WTC11 (cell line): ENCODE results near the gene CFL1. TPM values are rescaled to one million over a fixed set of nuclear protein-coding genes. Genes with fewer than 3 reads are reported as not detected.

Source experiments
- ATAC-seq: fragments of 200-7000 bp; cut with Tn5 transposase; 2 replicates; pipeline ENCODE4 v1.10.0; 2021; ENCODE audit warnings: mild to moderate bottlenecking, moderate library complexity
- CTCF ChIA-PET: fragments of 300-600 bp; sonication (Branson Sonifier 250); formaldehyde crosslinking; loops from one replicate; lab custom pipeline; 2021; ENCODE audit warnings: antibody characterized with exemption; lab: Charles Lee
- POLR2A ChIA-PET: fragments of 350-600 bp; sonication (Branson Sonifier 250); formaldehyde crosslinking; loops from one replicate; lab custom pipeline; 2021; ENCODE audit warnings: antibody characterized with exemption; lab: Charles Lee
- DNase-seq: peaks from one replicate; pipeline ENCODE4 v3.0.0; 2021; ENCODE audit warnings: low spot score
- H3K27ac Mint-ChIP-seq: 2 replicates; pipeline ENCODE4 v1.8.0; 2021; ENCODE audit warnings: mixed read lengths
- H3K27me3 Mint-ChIP-seq: 2 replicates; pipeline ENCODE4 v1.8.0; 2021; ENCODE audit warnings: low read depth, mild to moderate bottlenecking, moderate library complexity, mixed read lengths
- H3K36me3 Mint-ChIP-seq: 2 replicates; pipeline ENCODE4 v1.8.0; 2021; ENCODE audit warnings: mixed read lengths
- H3K4me1 Mint-ChIP-seq: 2 replicates; pipeline ENCODE4 v1.8.0; 2022; ENCODE audit warnings: mixed read lengths
- H3K4me3 Mint-ChIP-seq: 2 replicates; pipeline ENCODE4 v1.8.0; 2021; ENCODE audit warnings: mild to moderate bottlenecking, moderate library complexity, mixed read lengths
- H3K9me3 Mint-ChIP-seq: 2 replicates; pipeline ENCODE4 v1.8.0; 2021; ENCODE audit warnings: mixed read lengths
- ARID4B ChIP-seq: sonication (generic); formaldehyde crosslinking; IDR thresholded peaks from 2 replicates; pipeline ENCODE4 v1.8.0; 2023; ENCODE audit warnings: missing genetic modification reagents, mild to moderate bottlenecking, borderline replicate concordance
- ESRRA ChIP-seq: sonication (generic); formaldehyde crosslinking; IDR thresholded peaks from 2 replicates; pipeline ENCODE4 v1.8.1; 2022; ENCODE audit warnings: mild to moderate bottlenecking, missing genetic modification reagents, borderline replicate concordance
- ETV6 ChIP-seq: sonication (generic); formaldehyde crosslinking; IDR thresholded peaks from 2 replicates; pipeline ENCODE4 v1.8.1; 2022; ENCODE audit warnings: mild to moderate bottlenecking, missing genetic modification reagents
- FOXK1 ChIP-seq: sonication (generic); formaldehyde crosslinking; IDR thresholded peaks from 2 replicates; pipeline ENCODE4 v1.8.0; 2022; ENCODE audit warnings: mild to moderate bottlenecking, moderate library complexity, missing genetic modification reagents
- GABPB1 ChIP-seq: sonication (generic); formaldehyde crosslinking; IDR thresholded peaks from 2 replicates; pipeline ENCODE4 v1.8.1; 2023; ENCODE audit warnings: mild to moderate bottlenecking, missing genetic modification reagents
- HMGXB4 ChIP-seq: sonication (generic); formaldehyde crosslinking; IDR thresholded peaks from 2 replicates; pipeline ENCODE4 v1.8.1; 2023; ENCODE audit warnings: mild to moderate bottlenecking, moderate library complexity, missing genetic modification reagents
- JUN ChIP-seq: sonication (generic); formaldehyde crosslinking; IDR thresholded peaks from 2 replicates; pipeline ENCODE4 v1.8.0; 2023; ENCODE audit warnings: mild to moderate bottlenecking, missing genetic modification reagents
- MAX ChIP-seq: sonication (generic); formaldehyde crosslinking; IDR thresholded peaks from 2 replicates; pipeline ENCODE4 v1.8.0; 2022; ENCODE audit warnings: mild to moderate bottlenecking, missing genetic modification reagents
- MLX ChIP-seq: sonication (generic); formaldehyde crosslinking; IDR thresholded peaks from 2 replicates; pipeline ENCODE4 v1.8.1; 2023; ENCODE audit warnings: mild to moderate bottlenecking, missing genetic modification reagents, moderate library complexity
- NFATC4 ChIP-seq: fragments of 250-450 bp; sonication (Bioruptor Pico); IDR thresholded peaks from 2 replicates; pipeline ENCODE4 v1.9.0; 2021; ENCODE audit warnings: mild to moderate bottlenecking
- NR2C2 ChIP-seq: sonication (generic); formaldehyde crosslinking; IDR thresholded peaks from 2 replicates; pipeline ENCODE4 v1.8.0; 2022; ENCODE audit warnings: mild to moderate bottlenecking, missing genetic modification reagents
- PRRX2 ChIP-seq: fragments of 250-450 bp; sonication (Bioruptor Pico); IDR thresholded peaks from 2 replicates; pipeline ENCODE4 v1.8.0; 2021; ENCODE audit warnings: mild to moderate bottlenecking
- SOX15 ChIP-seq: fragments of 250-450 bp; sonication (Bioruptor Pico); IDR thresholded peaks from 2 replicates; pipeline ENCODE4 v1.9.0; 2021; ENCODE audit warnings: mild to moderate bottlenecking
- TP53 ChIP-seq: sonication (generic); formaldehyde crosslinking; IDR thresholded peaks from 2 replicates; pipeline ENCODE4 v1.8.1; 2023; ENCODE audit warnings: mild to moderate bottlenecking, missing genetic modification reagents
- ZNF263 ChIP-seq: sonication (generic); formaldehyde crosslinking; IDR thresholded peaks from 2 replicates; pipeline ENCODE4 v1.8.1; 2022; ENCODE audit warnings: low read depth, mild to moderate bottlenecking, moderate library complexity, missing genetic modification reagents
- ZNF512 ChIP-seq: sonication (generic); formaldehyde crosslinking; IDR thresholded peaks from 2 replicates; pipeline ENCODE4 v1.8.1; 2022; ENCODE audit warnings: missing genetic modification reagents, borderline replicate concordance
- ZNF671 ChIP-seq: fragments of 250-450 bp; sonication (Bioruptor Pico); IDR thresholded peaks from 2 replicates; pipeline ENCODE4 v1.8.0; 2021; ENCODE audit warnings: mild to moderate bottlenecking
- ZSCAN18 ChIP-seq: fragments of 250-450 bp; sonication (Bioruptor Pico); IDR thresholded peaks from 2 replicates; pipeline ENCODE4 v2.1.2; 2022; ENCODE audit warnings: mild to moderate bottlenecking, moderate library complexity
- total RNA-seq: library from RNA; stranded (reverse); gene quantifications from 3 replicates; pipeline ENCODE4 v1.2.3, GENCODE V29; 2021

Gene CFL1
- total RNA-seq, 1 experiment from 2014 or later, result 1,073 TPM

- Mint-ChIP-seq H3K4me1 (peaks cover 34% of the 10 kb centered on the region), H3K27me3 (peaks cover 15% of the 10 kb centered on the region), H3K36me3 (peaks cover 42% of the 10 kb centered on the region), H3K4me3 (peak overlapping the region; percentile 97), H3K27ac (peak overlapping the region; percentile 98; the same call in 1 of the 2 replicates), H3K9me3 (no peaks in the 10 kb centered on the region)
- DNase-seq, result no peak
- ChIA-PET POLR2A (interaction anchor here (1.1 to 7.2 kb wide), 2 partner anchors 27 to 37 kb away, joined by 4 to 90 read pairs; partner anchors contain the start of genes CFL1 and MUS81), CTCF (interaction anchor here (0.5 to 11.9 kb wide), 17 partner anchors 8 to 272 kb away, joined by 3 to 539 read pairs (median 14); partner anchors contain the start of genes CFL1, CST6, CTSW and EFEMP2)
- TF ChIP-seq MLX (CRISPR knock-in tag), result no peak
- TF ChIP-seq ETV6 (CRISPR knock-in tag), result no peak
- no peak for TF ChIP-seq ZNF263 (CRISPR knock-in tag)
- TF ChIP-seq ZSCAN18 (CRISPR knock-in tag), result no peak
- TF ChIP-seq JUN, result no peak
- no peak for TF ChIP-seq FOXK1 (CRISPR knock-in tag)
- TF ChIP-seq MAX (CRISPR knock-in tag), result no peak
- TF ChIP-seq SOX15 (CRISPR knock-in tag), result no peak
- no peak for TF ChIP-seq ARID4B (CRISPR knock-in tag)
- TF ChIP-seq ZNF671 (CRISPR knock-in tag), result no peak
- no peak for TF ChIP-seq ESRRA (CRISPR knock-in tag)
- TF ChIP-seq NR2C2 (CRISPR knock-in tag), result no peak
- no peak for TF ChIP-seq GABPB1 (CRISPR knock-in tag)
- no peak for TF ChIP-seq NFATC4
- no peak for TF ChIP-seq HMGXB4 (CRISPR knock-in tag)
- no peak for TF ChIP-seq ZNF512 (CRISPR knock-in tag)
- TF ChIP-seq TP53 (CRISPR knock-in tag), result no peak
- TF ChIP-seq PRRX2, result no peak
- ATAC-seq, result no peak
These were observed 29.1 kb upstream of the CFL1 start for GRCh38 chr11:65886826-65887722.
